Activated CD4-positive, alpha-beta T cell treated with anti-CD3 and anti-CD28 coated beads, Interleukin-2, amount 50 U/mL, for 16 hours (primary cell): ENCODE measurements around the gene ARMS2.

Experiments
- DNase-seq: peaks from one replicate; pipeline ENCODE4 v3.0.0-alpha.2; 2020

The ARMS2 gene

GRCh38 chr10:122495406-122496340, 41.2 kb downstream of the ARMS2 start:
- no peak for DNase-seq

- DNase-seq: no peak
These were observed 42.8 kb downstream of the ARMS2 start for GRCh38 chr10:122497241-122497640.

- DNase-seq: no peak
These were observed 44.1 kb downstream of the ARMS2 start for GRCh38 chr10:122498521-122498920.

DNA sequence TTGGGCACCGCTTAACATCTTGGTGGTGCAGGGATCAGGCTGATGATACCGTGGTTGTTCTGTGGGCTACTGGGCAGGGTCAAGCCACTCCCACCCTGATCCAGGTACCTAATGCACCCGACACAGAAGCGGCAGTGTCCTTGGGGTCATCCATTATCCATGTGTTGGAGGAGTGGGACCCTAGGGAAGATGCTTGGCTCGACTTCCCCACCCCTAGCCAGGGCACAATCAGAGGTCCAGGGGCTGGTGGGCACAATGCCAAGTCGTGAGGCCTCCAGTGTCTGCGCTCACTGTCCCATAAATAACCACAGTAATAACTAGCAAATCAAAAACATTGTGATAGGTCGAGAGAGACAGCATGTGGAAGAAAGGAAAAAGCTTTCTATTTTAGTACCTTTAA, 44.6 kb downstream of the ARMS2 start:
- DNase-seq: no peak

DNA sequence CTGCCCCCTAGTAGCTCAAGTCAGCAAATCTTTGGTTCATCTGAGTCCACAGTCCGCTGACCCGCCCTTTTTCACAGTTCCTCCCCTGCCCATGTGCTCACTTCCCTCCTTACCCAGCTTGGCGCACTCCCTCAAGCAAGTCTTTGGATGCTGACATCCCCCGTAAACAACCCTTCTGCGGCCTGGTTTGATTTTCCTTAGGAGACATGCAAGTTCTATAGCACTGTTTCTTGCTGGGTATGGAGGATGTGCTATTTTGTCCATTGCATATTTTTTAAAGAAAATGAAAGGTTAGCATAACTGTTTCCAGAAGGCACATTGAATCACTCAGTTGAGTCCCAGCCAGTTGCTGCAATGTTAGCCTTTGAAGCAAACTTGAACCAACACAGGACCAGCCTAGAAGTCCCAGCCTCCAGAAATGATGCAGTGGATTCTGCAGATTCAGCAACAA, 45.1 kb downstream of the ARMS2 start:
- no peak for DNase-seq

DNA sequence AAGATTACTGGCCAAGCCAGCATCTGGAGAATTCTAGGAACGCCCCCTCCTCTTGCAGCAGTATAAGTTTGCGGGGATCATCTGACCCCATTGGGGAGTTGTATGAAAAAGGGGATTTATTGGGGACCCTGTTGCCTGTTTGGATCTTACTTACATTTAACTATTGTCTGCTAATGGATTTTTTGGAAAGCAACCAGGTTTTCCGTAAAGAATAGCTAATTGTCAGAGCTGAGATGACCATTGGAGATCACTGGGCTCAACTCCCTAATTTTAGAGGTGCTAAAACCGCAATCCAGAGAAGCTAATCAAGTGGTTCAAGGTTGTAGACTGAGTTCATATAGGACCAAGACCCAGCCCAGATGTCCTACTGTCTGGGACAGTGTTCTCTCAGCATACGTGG, 45.7 kb downstream of the ARMS2 start:
- DNase-seq: no peak

GRCh38 chr10:122500726-122501125, 46.3 kb downstream of the ARMS2 start:
- no peak for DNase-seq

DNA sequence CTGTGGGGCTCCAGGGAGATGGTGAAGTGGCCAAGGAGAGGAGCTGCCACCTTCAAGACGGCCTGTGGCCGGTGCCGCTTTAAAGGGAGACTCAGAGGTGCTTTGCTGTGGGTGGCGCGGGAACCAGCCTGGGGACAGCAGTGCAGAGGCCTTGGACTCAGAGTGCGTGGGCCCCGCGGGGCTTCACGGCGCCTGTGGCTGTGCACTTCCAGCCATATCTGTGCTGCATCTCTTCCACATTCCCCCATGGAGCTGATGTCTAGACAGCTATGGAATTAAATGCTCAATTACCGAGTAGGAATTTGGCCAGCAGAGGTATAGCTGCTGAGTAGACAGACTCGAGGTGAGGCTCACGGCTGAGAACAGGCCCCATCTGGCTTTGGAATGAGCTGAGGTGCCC, 48.6 kb downstream of the ARMS2 start:
- DNase-seq: no peak

DNA sequence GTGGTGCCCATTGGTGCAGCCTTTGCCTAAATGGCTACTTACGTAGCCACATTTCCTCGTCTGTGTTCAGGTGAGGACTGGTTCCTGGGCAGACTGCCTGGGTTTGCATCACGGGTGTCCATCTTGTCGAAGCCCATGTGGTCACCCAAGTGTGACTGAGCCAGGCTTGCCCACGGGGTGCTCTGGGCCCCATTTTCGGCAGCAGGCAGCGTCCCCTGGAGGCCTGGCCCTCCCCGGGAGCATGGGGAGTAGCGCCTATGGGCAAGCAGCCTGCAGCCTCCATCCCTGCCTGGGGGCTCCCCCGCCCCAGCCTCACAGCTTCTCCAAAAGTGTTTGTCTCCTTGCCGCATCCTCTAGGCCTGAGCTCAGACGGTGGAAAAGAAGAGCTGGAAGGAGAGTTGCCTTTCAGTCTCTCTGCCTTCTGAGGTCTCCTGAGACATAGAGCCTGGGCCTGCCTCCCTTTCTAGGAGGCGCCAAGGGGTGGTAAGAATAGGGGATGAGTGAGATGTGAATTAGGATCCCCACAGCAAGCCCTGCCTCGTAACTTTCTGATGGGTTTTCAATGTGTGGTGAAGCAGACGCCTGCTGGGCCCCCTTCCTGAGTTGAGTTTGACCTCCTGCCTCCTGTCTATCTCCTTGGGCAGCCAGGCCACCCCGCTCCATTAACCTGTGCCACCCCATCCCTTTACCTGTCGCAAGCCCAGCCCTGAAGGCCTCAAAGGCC, 49.6 kb downstream of the ARMS2 start:
- DNase-seq: no peak

DNA sequence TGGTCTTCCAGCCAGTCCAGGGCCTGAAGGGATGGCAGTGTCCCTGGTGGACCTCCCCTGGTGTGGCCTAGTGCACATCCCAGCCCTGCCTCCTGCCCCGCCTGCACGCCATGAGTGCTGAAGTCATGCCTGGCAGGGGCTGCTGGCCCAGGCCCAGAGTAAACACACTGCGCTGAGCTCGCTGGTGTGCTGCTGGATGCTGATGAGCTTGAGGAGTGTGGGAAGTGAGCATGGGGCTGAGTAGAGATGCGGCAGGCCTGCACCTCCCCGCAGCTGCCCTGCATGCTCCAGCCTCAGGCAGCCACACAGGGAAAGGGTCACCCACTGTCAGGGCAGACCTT, 50.1 kb downstream of the ARMS2 start:
- DNase-seq: no peak

GRCh38 chr10:122505011-122505410, 50.6 kb downstream of the ARMS2 start:
- DNase-seq: no peak

GRCh38 chr10:122505885-122506645, 51.6 kb downstream of the ARMS2 start:
- no peak for DNase-seq
